ENCODE data around the gene MED12L.
A peak's percentile ranks its signal among the peaks of the same experiment; 100 is the strongest.

The MED12L gene

DNA sequence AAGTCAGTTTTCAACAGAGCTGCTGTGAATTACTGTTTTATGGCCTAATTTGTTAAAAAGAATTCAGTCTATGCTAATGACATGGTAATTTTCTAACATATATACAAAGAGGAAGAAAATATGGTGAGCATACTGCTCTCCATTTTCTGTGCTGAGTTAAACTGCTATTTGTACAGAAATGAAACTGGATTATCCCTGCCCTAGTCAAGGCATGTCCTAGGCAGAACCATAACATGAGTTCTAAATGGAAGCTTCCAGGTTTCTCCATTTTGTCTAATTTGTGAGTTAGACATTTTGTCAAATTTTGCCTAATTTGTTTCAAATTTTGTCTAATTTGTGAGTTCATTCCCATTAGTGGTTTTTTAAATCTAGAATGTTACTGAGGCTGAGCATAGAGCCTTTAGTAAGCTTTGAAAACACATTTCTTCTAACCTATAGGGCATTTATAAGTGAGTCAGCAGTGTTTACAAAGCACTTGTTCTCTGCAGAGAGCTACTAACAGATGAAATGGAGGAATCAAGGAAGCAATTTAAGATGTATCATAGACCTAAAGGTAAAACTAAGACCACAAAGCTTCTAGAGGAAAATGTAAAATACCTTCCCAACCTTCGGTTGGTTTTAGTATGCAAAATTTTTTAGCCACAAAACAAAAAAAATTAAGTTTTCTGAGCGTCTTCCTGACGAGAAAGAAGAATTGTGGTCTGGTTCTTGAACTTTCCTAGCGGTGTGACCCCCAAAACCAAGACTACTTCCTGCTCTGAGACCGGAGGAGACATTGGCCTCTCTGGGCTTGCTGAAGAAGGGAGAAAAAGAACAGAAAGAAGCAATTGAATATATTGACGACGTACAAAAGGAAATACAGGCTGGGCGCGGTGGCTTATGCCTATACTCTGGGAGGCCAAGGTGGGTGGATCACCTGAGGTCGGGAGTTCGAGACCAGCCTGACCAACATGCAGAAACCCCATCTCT, 183.1 kb downstream of the MED12L start:
- no peak for TF ChIP-seq JUND (IDR thresholded peaks at IDR 0.05; ENCODE audit: low read depth)
- in situ Hi-C loops (cut with HindIII; ENCODE audit: low pct_unique_long_range_greater_than_20kb, low sequenced_read_pairs) = no loop called here
- no peak for DNase-seq (ENCODE audit: low read depth in 1 of 2, low spot score in 1 of 2)

- TF ChIP-seq JUND (IDR thresholded peaks at IDR 0.05; ENCODE audit: low read depth) = no peak
- in situ Hi-C loops (cut with HindIII; ENCODE audit: low pct_unique_long_range_greater_than_20kb, low sequenced_read_pairs) = no loop called here
- no peak for DNase-seq (ENCODE audit: low read depth in 1 of 2, low spot score in 1 of 2)
Observed at GRCh38 chr3:151269631-151270030, 184.2 kb downstream of the MED12L start.

- no peak for TF ChIP-seq JUND (IDR thresholded peaks at IDR 0.05; ENCODE audit: low read depth)
- in situ Hi-C loops (cut with HindIII; ENCODE audit: low pct_unique_long_range_greater_than_20kb, low sequenced_read_pairs) = no loop called here
- DNase-seq (ENCODE audit: low read depth in 1 of 2, low spot score in 1 of 2) = no peak
Observed at GRCh38 chr3:151275091-151275490, 189.6 kb downstream of the MED12L start.

- DNase-seq (ENCODE audit: low read depth in 1 of 2, low spot score in 1 of 2) = no peak
- TF ChIP-seq JUND (IDR thresholded peaks at IDR 0.05; ENCODE audit: low read depth) = no peak
- in situ Hi-C loops (cut with HindIII; ENCODE audit: low pct_unique_long_range_greater_than_20kb, low sequenced_read_pairs) = no loop called here
Observed at GRCh38 chr3:151276038-151276686, 190.7 kb downstream of the MED12L start.

DNA sequence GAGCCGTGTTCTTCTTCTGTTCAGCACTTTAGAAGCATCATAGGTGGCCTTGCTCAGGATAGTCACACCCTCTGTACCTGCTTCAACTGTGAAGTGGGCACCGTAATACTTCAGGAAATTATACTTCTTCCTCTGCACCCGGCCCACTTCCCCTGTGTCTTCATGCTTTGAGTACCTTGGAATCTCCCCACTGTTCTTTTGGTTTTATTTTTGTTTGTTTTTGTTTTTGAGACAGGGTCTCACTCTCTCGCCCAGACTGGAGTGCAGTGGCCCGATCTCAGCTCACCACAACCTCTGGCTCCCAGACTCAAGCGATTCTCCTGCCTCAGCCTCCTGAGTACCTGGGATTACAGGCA, 191.2 kb downstream of the MED12L start:
- DNase-seq (ENCODE audit: low read depth in 1 of 2, low spot score in 1 of 2) = no peak
- no peak for TF ChIP-seq JUND (IDR thresholded peaks at IDR 0.05; ENCODE audit: low read depth)
- in situ Hi-C loops (cut with HindIII; ENCODE audit: low pct_unique_long_range_greater_than_20kb, low sequenced_read_pairs) = no loop called here

- TF ChIP-seq JUND (IDR thresholded peaks at IDR 0.05; ENCODE audit: low read depth) = no peak
- in situ Hi-C loops (cut with HindIII; ENCODE audit: low pct_unique_long_range_greater_than_20kb, low sequenced_read_pairs) = no loop called here
- DNase-seq (ENCODE audit: low read depth in 1 of 2, low spot score in 1 of 2) = no peak
Observed at GRCh38 chr3:151278230-151278629, 192.8 kb downstream of the MED12L start, which contains the start of gene P2RY14. Gene P2RY14, minus strand, starts transcription at chr3:151278542. Its CDS starts 64,226 bp downstream, at chr3:151214316.

GRCh38 chr3:151281671-151282324, 196.3 kb downstream of the MED12L start:
- in situ Hi-C loops (cut with HindIII; ENCODE audit: low pct_unique_long_range_greater_than_20kb, low sequenced_read_pairs) = no loop called here
- no peak for DNase-seq (ENCODE audit: low read depth in 1 of 2, low spot score in 1 of 2)
- TF ChIP-seq JUND (IDR thresholded peaks at IDR 0.05; ENCODE audit: low read depth) = no peak

DNA sequence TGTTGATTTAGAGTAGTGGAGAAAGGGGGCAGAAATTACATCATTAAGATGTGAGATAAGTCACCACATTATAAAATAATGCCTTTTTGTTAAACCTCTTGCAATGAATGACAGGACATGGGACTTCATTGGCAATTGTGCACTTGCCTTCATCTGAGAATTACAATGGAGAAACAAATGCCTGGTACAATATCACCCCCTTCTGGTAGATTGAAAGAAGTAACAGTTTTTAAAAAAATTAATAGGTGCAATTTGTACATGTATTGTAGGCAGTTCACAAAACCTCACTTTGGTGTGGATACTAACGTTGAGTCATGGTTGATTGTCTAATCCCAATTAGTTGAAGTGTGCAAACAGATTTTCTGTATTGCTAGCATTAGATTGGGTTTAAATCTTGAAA, 197.5 kb downstream of the MED12L start:
- TF ChIP-seq JUND (IDR thresholded peaks at IDR 0.05; ENCODE audit: low read depth) = no peak
- in situ Hi-C loops (cut with HindIII; ENCODE audit: low pct_unique_long_range_greater_than_20kb, low sequenced_read_pairs) = no loop called here
- DNase-seq (ENCODE audit: low read depth in 1 of 2, low spot score in 1 of 2) = peak; percentile 43 to 81

DNA sequence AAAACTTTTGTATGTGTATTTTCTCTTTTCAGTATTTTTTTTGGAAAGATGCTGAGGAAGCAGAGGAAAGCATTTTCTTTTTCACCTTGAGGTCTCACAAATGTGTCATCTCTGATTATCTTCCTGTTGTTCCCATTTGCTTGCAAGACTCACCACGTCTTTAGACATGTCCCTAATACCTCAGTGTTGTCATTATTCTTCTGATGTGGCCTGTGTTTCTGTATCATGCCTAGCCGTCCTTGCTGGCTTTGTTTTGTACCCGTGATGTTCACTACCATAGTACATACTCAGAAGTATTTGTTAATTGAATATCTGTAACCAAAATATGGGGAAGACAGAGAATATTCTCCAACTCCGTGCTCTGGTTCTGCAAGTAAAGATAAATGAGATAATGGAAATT, 197.9 kb downstream of the MED12L start:
- TF ChIP-seq JUND (IDR thresholded peaks at IDR 0.05; ENCODE audit: low read depth) = no peak
- DNase-seq (ENCODE audit: low read depth in 1 of 2, low spot score in 1 of 2) = no peak
- in situ Hi-C loops (cut with HindIII; ENCODE audit: low pct_unique_long_range_greater_than_20kb, low sequenced_read_pairs) = no loop called here

- in situ Hi-C loops (cut with HindIII; ENCODE audit: low pct_unique_long_range_greater_than_20kb, low sequenced_read_pairs) = no loop called here
- TF ChIP-seq JUND (IDR thresholded peaks at IDR 0.05; ENCODE audit: low read depth) = no peak
- no peak for DNase-seq (ENCODE audit: low read depth in 1 of 2, low spot score in 1 of 2)
Observed at GRCh38 chr3:151283907-151284461, 198.5 kb downstream of the MED12L start.

GRCh38 chr3:151285940-151286339, 200.5 kb downstream of the MED12L start:
- DNase-seq (ENCODE audit: low read depth in 1 of 2, low spot score in 1 of 2) = no peak
- no peak for TF ChIP-seq JUND (IDR thresholded peaks at IDR 0.05; ENCODE audit: low read depth)
- in situ Hi-C loops (cut with HindIII; ENCODE audit: low pct_unique_long_range_greater_than_20kb, low sequenced_read_pairs) = no loop called here

- no peak for TF ChIP-seq JUND (IDR thresholded peaks at IDR 0.05; ENCODE audit: low read depth)
- in situ Hi-C loops (cut with HindIII; ENCODE audit: low pct_unique_long_range_greater_than_20kb, low sequenced_read_pairs) = no loop called here
Observed at GRCh38 chr3:151289445-151289844, 204.0 kb downstream of the MED12L start.

More at GRCh38 chr3:151289445-151289844, 204.0 kb downstream of the MED12L start:
- no peak for DNase-seq (ENCODE audit: low read depth in 1 of 2, low spot score in 1 of 2)
